ENCODE measurements around the gene NELFA.
"Not testable (repeated sequence)": the region's sequence is repeated elsewhere in the genome, so short reads cannot be mapped to it uniquely, and the experiment has no call there.

The NELFA gene

GRCh38 chr4:1997712-1998111, 11.1 kb downstream of the NELFA start:
- no peaks in the 10 kb centered on the region for H3K27me3 ChIP-seq (ENCODE audit: low read depth, low read length)
- TF ChIP-seq EZH2phosphoT487 (IDR thresholded peaks at IDR 0.05; ENCODE audit: low read depth) (no peak), CTCF (IDR thresholded peaks at IDR 0.05; ENCODE audit: low read depth, low read length) (no peak)
- no peaks in the 10 kb centered on the region; the same call in 1 of the 2 replicates for H3K9me3 ChIP-seq (ENCODE audit: insufficient read depth, low read length)
- peaks cover 30% of the 10 kb centered on the region for H3K36me3 ChIP-seq (replicated peaks; ENCODE audit: low read depth, low read length)
- H2AFZ ChIP-seq (ENCODE audit: low read depth, low read length) = no peak overlapping the region
- no peak overlapping the region for H3K4me2 ChIP-seq (ENCODE audit: low read length)
- H3K9ac ChIP-seq (ENCODE audit: low read length) = no peak overlapping the region
- peaks cover 99% of the 10 kb centered on the region for H3K79me2 ChIP-seq (ENCODE audit: low read length)
- H3K4me1 ChIP-seq (ENCODE audit: low read length) = no peaks in the 10 kb centered on the region
- no peak overlapping the region for H3K27ac ChIP-seq (ENCODE audit: low read length)
- H4K20me1 ChIP-seq (ENCODE audit: insufficient read depth, low read length) = peaks cover 51% of the 10 kb centered on the region
- no peak overlapping the region for H3K4me3 ChIP-seq (ENCODE audit: low read length)

DNA sequence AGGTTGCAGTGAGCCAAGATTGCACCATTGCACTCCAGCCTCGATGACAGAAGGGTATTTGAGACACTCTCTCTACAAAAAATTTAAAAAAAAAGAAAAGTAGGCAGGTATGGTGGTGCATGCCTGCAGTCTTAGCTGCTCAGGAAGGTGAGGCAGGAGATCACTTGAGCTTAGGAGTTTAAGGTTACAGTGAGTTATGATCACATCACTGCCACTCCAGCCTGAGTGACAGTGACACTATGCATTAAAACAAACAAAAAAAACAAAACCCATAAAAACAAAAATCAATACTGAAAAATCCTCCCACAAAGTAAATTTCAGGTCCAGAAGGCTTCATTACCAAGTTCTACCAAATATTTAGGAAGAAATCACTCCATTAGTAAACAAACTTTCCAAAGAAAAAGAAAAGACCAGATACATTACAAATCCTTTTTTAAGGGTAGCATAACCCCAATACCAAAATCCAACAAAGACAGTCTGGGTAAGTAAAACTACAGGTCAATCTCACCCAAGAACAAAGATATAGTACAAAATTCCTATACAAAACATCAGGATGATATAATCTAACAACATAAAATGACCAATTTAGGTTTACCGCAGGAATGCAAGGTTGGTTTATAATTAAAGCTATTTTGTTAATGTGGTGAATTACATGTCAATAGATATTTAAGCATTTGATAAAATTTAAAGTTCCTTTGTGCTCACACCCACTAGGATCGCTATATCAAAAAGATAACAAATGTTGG, 11.7 kb downstream of the NELFA start:
- TF ChIP-seq EZH2phosphoT487 (IDR thresholded peaks at IDR 0.05; ENCODE audit: low read depth) (no peak), CTCF (IDR thresholded peaks at IDR 0.05; ENCODE audit: low read depth, low read length) (no peak)
- no peaks in the 10 kb centered on the region; the same call in 1 of the 2 replicates for H3K9me3 ChIP-seq (ENCODE audit: insufficient read depth, low read length)
- no peak overlapping the region for H3K9ac ChIP-seq (ENCODE audit: low read length)
- H3K36me3 ChIP-seq (replicated peaks; ENCODE audit: low read depth, low read length) = peaks cover 30% of the 10 kb centered on the region
- H3K27me3 ChIP-seq (ENCODE audit: low read depth, low read length) = no peaks in the 10 kb centered on the region
- H3K79me2 ChIP-seq (ENCODE audit: low read length) = peaks cover 99% of the 10 kb centered on the region
- no peak overlapping the region for H3K27ac ChIP-seq (ENCODE audit: low read length)
- no peak overlapping the region for H3K4me3 ChIP-seq (ENCODE audit: low read length)
- H2AFZ ChIP-seq (ENCODE audit: low read depth, low read length) = no peak overlapping the region
- peaks cover 55% of the 10 kb centered on the region for H4K20me1 ChIP-seq (ENCODE audit: insufficient read depth, low read length)
- H3K4me2 ChIP-seq (ENCODE audit: low read length) = no peak overlapping the region
- no peaks in the 10 kb centered on the region for H3K4me1 ChIP-seq (ENCODE audit: low read length)

DNA sequence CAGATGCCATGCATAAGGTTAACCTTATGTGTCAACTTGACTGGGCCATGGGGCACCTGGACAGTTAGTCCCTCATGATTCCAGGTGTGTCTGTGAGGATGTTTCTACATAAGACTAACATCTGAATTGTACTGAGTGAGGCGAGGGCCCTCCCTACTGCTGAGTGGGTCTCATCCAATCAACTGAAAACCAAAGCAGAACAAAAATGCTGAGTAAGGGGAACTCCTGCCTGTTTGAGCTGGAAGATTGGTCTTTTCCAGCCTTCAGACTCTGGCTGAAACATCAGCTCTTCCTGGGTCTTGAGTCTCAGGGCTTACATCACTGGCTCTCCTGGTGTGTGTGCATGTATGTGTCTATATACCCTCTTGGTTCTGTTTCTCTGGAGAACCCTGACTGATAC, 13.8 kb downstream of the NELFA start:
- Histone ChIP-seq H3K27ac (ENCODE audit: low read length) (no peak overlapping the region), H3K4me3 (ENCODE audit: low read length) (no peak overlapping the region), H3K4me2 (ENCODE audit: low read length) (no peak overlapping the region), H3K79me2 (ENCODE audit: low read length) (peaks cover 90% of the 10 kb centered on the region), H3K36me3 (replicated peaks; ENCODE audit: low read depth, low read length) (peaks cover 33% of the 10 kb centered on the region), H3K9me3 (ENCODE audit: insufficient read depth, low read length) (no peaks in the 10 kb centered on the region; the same call in 1 of the 2 replicates), H2AFZ (ENCODE audit: low read depth, low read length) (no peak overlapping the region), H4K20me1 (ENCODE audit: insufficient read depth, low read length) (peaks cover 60% of the 10 kb centered on the region), H3K9ac (ENCODE audit: low read length) (no peak overlapping the region), H3K4me1 (ENCODE audit: low read length) (no peaks in the 10 kb centered on the region), H3K27me3 (ENCODE audit: low read depth, low read length) (no peaks in the 10 kb centered on the region)
- TF ChIP-seq EZH2phosphoT487 (IDR thresholded peaks at IDR 0.05; ENCODE audit: low read depth) (no peak), CTCF (IDR thresholded peaks at IDR 0.05; ENCODE audit: low read depth, low read length) (no peak)

- Histone ChIP-seq H4K20me1 (ENCODE audit: insufficient read depth, low read length) (peaks cover 56% of the 10 kb centered on the region), H3K36me3 (replicated peaks; ENCODE audit: low read depth, low read length) (peaks cover 32% of the 10 kb centered on the region), H3K79me2 (ENCODE audit: low read length) (peaks cover 79% of the 10 kb centered on the region)
These were observed 14.9 kb downstream of the NELFA start for GRCh38 chr4:1993718-1994516.

More at GRCh38 chr4:1993718-1994516, 14.9 kb downstream of the NELFA start:
- H3K9me3 ChIP-seq (ENCODE audit: insufficient read depth, low read length); H3K27ac ChIP-seq (ENCODE audit: low read length); H2AFZ ChIP-seq (ENCODE audit: low read depth, low read length); H3K9ac ChIP-seq (ENCODE audit: low read length); H3K4me3 ChIP-seq (ENCODE audit: low read length); H3K4me2 ChIP-seq (ENCODE audit: low read length); H3K4me1 ChIP-seq (ENCODE audit: low read length); H3K27me3 ChIP-seq (ENCODE audit: low read depth, low read length): not testable (repeated sequence)

Measured in OCI-LY3 (cell line).